ENCODE data around the gene FYN.
"Not testable (repeated sequence)": the region's sequence is repeated elsewhere in the genome, so short reads cannot be mapped to it uniquely, and the experiment has no call there.

FYN gene

GRCh38 chr6:111699123-111699522 lies 174.1 kb downstream of the FYN start:
- no peak for DNase-seq

- DNase-seq = no peak
Measured at GRCh38 chr6:111696814-111697213, 176.4 kb downstream of the FYN start.

GRCh38 chr6:111692327-111693164 lies 180.7 kb downstream of the FYN start:
- no peak for DNase-seq

GRCh38 chr6:111691345-111692225 lies 181.7 kb downstream of the FYN start:
- no peak for DNase-seq

- no peak for DNase-seq
Measured at GRCh38 chr6:111689946-111690345, 183.3 kb downstream of the FYN start.

- DNase-seq = no peak
Measured at GRCh38 chr6:111689419-111689818, 183.8 kb downstream of the FYN start.

GRCh38 chr6:111688331-111688730 lies 184.9 kb downstream of the FYN start:
- no peak for DNase-seq

- no peak for DNase-seq
Measured at GRCh38 chr6:111687652-111688051, 185.6 kb downstream of the FYN start.

GRCh38 chr6:111686932-111687266 lies 186.4 kb downstream of the FYN start:
- no peak for DNase-seq

- DNase-seq = no peak
Measured at GRCh38 chr6:111686249-111686931, 186.9 kb downstream of the FYN start.

- no peak for DNase-seq
Measured at GRCh38 chr6:111685526-111685925, 187.7 kb downstream of the FYN start.

- DNase-seq = no peak
Measured at GRCh38 chr6:111685058-111685457, 188.2 kb downstream of the FYN start.

- DNase-seq = no peak
Measured at GRCh38 chr6:111683749-111684267, 189.4 kb downstream of the FYN start.

GRCh38 chr6:111683157-111683556 lies 190.1 kb downstream of the FYN start:
- DNase-seq = no peak

- DNase-seq = no peak
Measured at GRCh38 chr6:111681860-111682259, 191.4 kb downstream of the FYN start.

- not testable (repeated sequence) for DNase-seq
Measured at GRCh38 chr6:111680811-111681609, 192.2 kb downstream of the FYN start.

GRCh38 chr6:111680015-111680712 lies 193.1 kb downstream of the FYN start:
- no peak for DNase-seq

- no peak for DNase-seq
Measured at GRCh38 chr6:111679126-111679858, 194.0 kb downstream of the FYN start.

- DNase-seq = no peak
Measured at GRCh38 chr6:111677249-111677990, 195.8 kb downstream of the FYN start.

- no peak for DNase-seq
Measured at GRCh38 chr6:111676383-111676782, 196.9 kb downstream of the FYN start.
